HG03439 (cell line): ENCODE data around the gene RGS14.
"Not testable (repeated sequence)": the region's sequence is repeated elsewhere in the genome, so short reads cannot be mapped to it uniquely, and the experiment has no call there.

Source experiments
- ATAC-seq: cut with Tn5 transposase; IDR thresholded peaks from one replicate; pipeline ENCODE4 v1.9.1; 2021; ENCODE audit warnings: mild to moderate bottlenecking, moderate library complexity; ENCODE audit not compliant: unreplicated experiment

The RGS14 gene

GRCh38 chr5:177375516-177375915 is 17.8 kb downstream of the RGS14 start:
- ATAC-seq: not testable (repeated sequence)

GRCh38 chr5:177376107-177376506 is 18.4 kb downstream of the RGS14 start:
- ATAC-seq: no peak

- no peak for ATAC-seq
Observed at GRCh38 chr5:177377851-177378776, 20.4 kb downstream of the RGS14 start.

GRCh38 chr5:177378884-177379883 is 21.5 kb downstream of the RGS14 start:
- ATAC-seq: no peak

GRCh38 chr5:177380805-177381126 is 23.0 kb downstream of the RGS14 start:
- ATAC-seq: no peak

GRCh38 chr5:177382423-177383029 is 24.8 kb downstream of the RGS14 start:
- ATAC-seq: no peak

GRCh38 chr5:177383181-177383580 is 25.5 kb downstream of the RGS14 start:
- no peak for ATAC-seq

- no peak for ATAC-seq
Observed at GRCh38 chr5:177384134-177384533, 26.4 kb downstream of the RGS14 start, which contains the start of gene SLC34A1. Gene SLC34A1, plus strand, starts transcription at chr5:177384434. Its CDS starts 1,308 bp downstream, at chr5:177385742.

GRCh38 chr5:177385720-177386119 is 28.0 kb downstream of the RGS14 start:
- ATAC-seq: no peak

- ATAC-seq: no peak
Observed at GRCh38 chr5:177386542-177386941, 28.8 kb downstream of the RGS14 start.

- no peak for ATAC-seq
Observed at GRCh38 chr5:177387405-177387804, 29.7 kb downstream of the RGS14 start.

GRCh38 chr5:177388521-177389052 is 30.9 kb downstream of the RGS14 start:
- ATAC-seq: no peak

GRCh38 chr5:177389241-177390169 is 31.8 kb downstream of the RGS14 start:
- ATAC-seq: peak; percentile 45

- ATAC-seq: peak; percentile 51
Observed at GRCh38 chr5:177390363-177391300, 32.9 kb downstream of the RGS14 start.

- no peak for ATAC-seq
Observed at GRCh38 chr5:177392765-177393164, 35.0 kb downstream of the RGS14 start.

GRCh38 chr5:177393206-177393765 is 35.6 kb downstream of the RGS14 start:
- no peak for ATAC-seq

GRCh38 chr5:177393990-177394389 is 36.3 kb downstream of the RGS14 start:
- ATAC-seq: no peak

GRCh38 chr5:177396078-177396477 is 38.4 kb downstream of the RGS14 start:
- no peak for ATAC-seq
